HCT116 (cell line): ENCODE results near the gene RDH14. TPM values are rescaled to one million over a fixed set of nuclear protein-coding genes. Genes with fewer than 3 reads are reported as not detected.

Source experiments
- ATAC-seq: fragments of 200-7000 bp; cut with Tn5 transposase; 2 replicates; pipeline ENCODE4 v1.9.1; 2020; ENCODE audit warnings: mild to moderate bottlenecking, moderate library complexity
- BruUV-seq: library from RNA; stranded (reverse); fragments of 400-500 nt; replicated peaks from 2 replicates; lab custom pipeline; 2021; lab: Mats Ljungman, UMichigan
- CTCF ChIA-PET: fragments of 300-600 bp; sonication (Branson Sonifier 250); formaldehyde crosslinking; loops from one replicate; lab custom pipeline; 2021; ENCODE audit warnings: antibody characterized with exemption; lab: Charles Lee
- POLR2A ChIA-PET: fragments of 300-600, 350-600 bp; sonication (Branson Sonifier 250); formaldehyde crosslinking; loops from one replicate; lab custom pipeline; 2021; ENCODE audit warnings: antibody characterized with exemption; lab: Charles Lee
- RAD21 ChIA-PET, 2 experiments: fragments of 300-600 bp; sonication (Branson Sonifier 250); formaldehyde crosslinking; loops; one replicate each; lab custom pipeline; 2023; ENCODE audit warnings: low total read pairs in 2 of 2; ENCODE audit not compliant: uncharacterized antibody in 2 of 2, unreplicated experiment in 2 of 2, low non-redundant PET in 1 of 2; lab: Charles Lee
- DNase-seq: peaks from one replicate; pipeline ENCODE4 v3.0.0-alpha.2; 2010; ENCODE audit warnings: low read depth, low spot score
- H2AFZ ChIP-seq: fragments of 200-600 bp; shearing (Covaris generic), sonication (generic); 2 replicates; pipeline ENCODE4 v1.6.1; 2017; ENCODE audit warnings: low read depth, mixed run types, mixed read lengths, antibody characterized with exemption, low read length; ENCODE audit not compliant: poor library complexity, severe bottlenecking
- H3K27ac ChIP-seq: 2 replicates; pipeline ENCODE4 v1.5.1; 2012; ENCODE audit warnings: low read depth, low read length
- H3K27me3 ChIP-seq: fragments of 200-600 bp; sonication (generic); 2 replicates; pipeline ENCODE4 v1.6.1; 2016; ENCODE audit warnings: mixed run types, low read length, mixed read lengths; ENCODE audit not compliant: insufficient read depth
- H3K36me3 ChIP-seq, 2 experiments: fragments of 200-500 bp in 1 of 2; fragments of 200-600 bp in 1 of 2; sonication (Bioruptor generic) in 1 of 2; sonication (generic) in 1 of 2; 2 replicates each; pipeline versions ENCODE4 v1.5.1 to v1.6.1; 2014 to 2016; ENCODE audit warnings: low read length in 2 of 2, inconsistent platforms in 1 of 2, mixed read lengths in 1 of 2, mixed run types in 1 of 2; ENCODE audit not compliant: insufficient read depth in 2 of 2, control insufficient read depth in 1 of 2
- H3K4me1 ChIP-seq, 2 experiments: fragments of 200-600 bp in 1 of 2; sonication (generic) in 1 of 2; 2 replicates each; pipeline versions ENCODE4 v1.5.1 to v1.6.1; 2012 to 2017; ENCODE audit warnings: low read length in 2 of 2, inconsistent platforms in 1 of 2, mild to moderate bottlenecking in 1 of 2, mixed read lengths in 1 of 2, mixed run types in 1 of 2, moderate library complexity in 1 of 2; ENCODE audit not compliant: insufficient read depth in 2 of 2, control insufficient read depth in 1 of 2
- H3K4me2 ChIP-seq: fragments of 200-600 bp; sonication (generic); 2 replicates; pipeline ENCODE4 v1.6.1; 2017; ENCODE audit warnings: mixed run types, low read length, mixed read lengths
- H3K4me3 ChIP-seq, 2 experiments: fragments of 200-600 bp in 1 of 2; sonication (generic) in 1 of 2; replicated peaks in 1 of 2; 2 replicates each; pipeline ENCODE4 v1.5.1; 2011 to 2016; ENCODE audit warnings: low read length in 2 of 2, control low read depth in 1 of 2, low read depth in 1 of 2, mild to moderate bottlenecking in 1 of 2, mixed read lengths in 1 of 2, mixed run types in 1 of 2
- H3K79me2 ChIP-seq: fragments of 200-600 bp; sonication (generic); 2 replicates; pipeline ENCODE4 v1.6.1; 2017; ENCODE audit warnings: mild to moderate bottlenecking, mixed run types, low read length, moderate library complexity, mixed read lengths; ENCODE audit not compliant: insufficient read depth
- H3K9ac ChIP-seq: fragments of 200-600 bp; sonication (generic); 2 replicates; pipeline ENCODE4 v1.6.1; 2016; ENCODE audit warnings: low read length, mixed read lengths
- H3K9me2 ChIP-seq: fragments of 200-600 bp; sonication (generic), shearing (Covaris generic); 2 replicates; pipeline ENCODE4 v1.6.1; 2017; ENCODE audit warnings: mixed run types, mild to moderate bottlenecking, moderate library complexity; ENCODE audit not compliant: insufficient read depth
- H3K9me3 ChIP-seq, 2 experiments: fragments of 200-500 bp in 1 of 2; fragments of 200-600 bp in 1 of 2; sonication (Bioruptor generic) in 1 of 2; sonication (generic) in 1 of 2; 2 replicates each; pipeline ENCODE4 v1.6.1; 2014 to 2017; ENCODE audit warnings: low read length in 2 of 2, mixed read lengths in 2 of 2, inconsistent platforms in 1 of 2, low read depth in 1 of 2, mild to moderate bottlenecking in 1 of 2, mixed run types in 1 of 2, moderate library complexity in 1 of 2; ENCODE audit not compliant: control insufficient read depth in 1 of 2, insufficient read depth in 1 of 2
- H4K20me1 ChIP-seq: fragments of 200-600 bp; sonication (generic), shearing (Covaris generic); 2 replicates; pipeline ENCODE4 v1.6.1; 2017; ENCODE audit warnings: mixed run types, mild to moderate bottlenecking, moderate library complexity; ENCODE audit not compliant: insufficient read depth
- CBX3 ChIP-seq: IDR thresholded peaks from 2 replicates; pipeline ENCODE4 v1.6.1; 2012; ENCODE audit warnings: low read depth
- CEBPB ChIP-seq: IDR thresholded peaks from 2 replicates; pipeline ENCODE4 v1.6.1; 2012; ENCODE audit warnings: low read depth
- EGR1 ChIP-seq: IDR thresholded peaks from 2 replicates; pipeline ENCODE4 v1.6.1; 2012; ENCODE audit warnings: low read depth
- ELF1 ChIP-seq: IDR thresholded peaks from 2 replicates; pipeline ENCODE4 v1.6.1; 2012; ENCODE audit warnings: low read depth, borderline replicate concordance
- EZH2 ChIP-seq: fragments of 200-600 bp; sonication (generic); IDR thresholded peaks from 2 replicates; pipeline ENCODE4 v1.6.1; 2017; ENCODE audit warnings: antibody characterized with exemption, mixed run types
- POLR2AphosphoS5 ChIP-seq: IDR thresholded peaks from 2 replicates; pipeline ENCODE4 v1.6.1; 2011; ENCODE audit warnings: mild to moderate bottlenecking, low read depth, low read length, moderate library complexity
- SP1 ChIP-seq: IDR thresholded peaks from 2 replicates; pipeline ENCODE4 v1.6.1; 2012; ENCODE audit warnings: low read depth
- TCF7L2 ChIP-seq: IDR thresholded peaks from 2 replicates; pipeline ENCODE4 v1.7.0; 2011; ENCODE audit warnings: borderline replicate concordance, inconsistent platforms; ENCODE audit not compliant: insufficient read depth, insufficient read length; ENCODE audit errors: extremely low read depth
- intact Hi-C: fragments of 100-400 bp; cut with micrococcal nuclease; formaldehyde crosslinking; loops from 2 replicates; pipeline ENCODE4 v1.10.0; 2022
- total RNA-seq: library from RNA; stranded (reverse); gene quantifications from one replicate; pipeline ENCODE4 v1.2.1, GENCODE V29; 2021; ENCODE audit not compliant: unreplicated experiment
- TF ChIP-seq, protein P1 (sequence below): IDR thresholded peaks from 2 replicates; pipeline ENCODE4 v1.6.1; 2011; ENCODE audit warnings: mild to moderate bottlenecking, low read length, moderate library complexity; ENCODE audit not compliant: insufficient replicate concordance; ENCODE audit errors: extremely low read depth
- TF ChIP-seq, protein P2 (sequence below): IDR thresholded peaks from 2 replicates; pipeline ENCODE4 v1.6.1; 2012; ENCODE audit warnings: low read depth
- TF ChIP-seq, protein P3 (sequence below): IDR thresholded peaks from 2 replicates; pipeline ENCODE4 v1.6.1; 2012

The RDH14 gene
- total RNA-seq, 1 experiment from 2014 or later: 15.5 TPM

DNA sequence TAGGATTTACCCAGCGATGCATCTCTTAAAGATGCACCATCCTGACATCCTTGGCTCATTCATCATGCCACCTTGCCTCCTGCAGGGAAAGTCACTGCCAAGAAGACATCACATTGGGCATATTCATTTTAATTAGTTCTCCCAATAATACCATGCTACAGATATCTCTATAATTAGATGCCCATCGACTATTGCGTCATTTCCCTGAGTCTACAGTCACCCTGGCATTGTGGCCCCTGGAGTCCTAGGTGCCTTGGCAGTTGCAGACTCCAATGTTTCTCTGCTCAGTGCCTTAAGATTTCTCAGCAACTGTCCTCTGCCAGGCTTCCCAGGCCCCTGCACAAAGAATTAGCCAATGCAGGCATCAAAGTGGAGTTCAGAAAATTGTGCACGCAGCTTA, 32.6 kb downstream of the RDH14 start (continued):
- TF ChIP-seq, protein P1, sequence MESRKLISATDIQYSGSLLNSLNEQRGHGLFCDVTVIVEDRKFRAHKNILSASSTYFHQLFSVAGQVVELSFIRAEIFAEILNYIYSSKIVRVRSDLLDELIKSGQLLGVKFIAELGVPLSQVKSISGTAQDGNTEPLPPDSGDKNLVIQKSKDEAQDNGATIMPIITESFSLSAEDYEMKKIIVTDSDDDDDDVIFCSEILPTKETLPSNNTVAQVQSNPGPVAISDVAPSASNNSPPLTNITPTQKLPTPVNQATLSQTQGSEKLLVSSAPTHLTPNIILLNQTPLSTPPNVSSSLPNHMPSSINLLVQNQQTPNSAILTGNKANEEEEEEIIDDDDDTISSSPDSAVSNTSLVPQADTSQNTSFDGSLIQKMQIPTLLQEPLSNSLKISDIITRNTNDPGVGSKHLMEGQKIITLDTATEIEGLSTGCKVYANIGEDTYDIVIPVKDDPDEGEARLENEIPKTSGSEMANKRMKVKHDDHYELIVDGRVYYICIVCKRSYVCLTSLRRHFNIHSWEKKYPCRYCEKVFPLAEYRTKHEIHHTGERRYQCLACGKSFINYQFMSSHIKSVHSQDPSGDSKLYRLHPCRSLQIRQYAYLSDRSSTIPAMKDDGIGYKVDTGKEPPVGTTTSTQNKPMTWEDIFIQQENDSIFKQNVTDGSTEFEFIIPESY: no peak
- TF ChIP-seq, protein P2, sequence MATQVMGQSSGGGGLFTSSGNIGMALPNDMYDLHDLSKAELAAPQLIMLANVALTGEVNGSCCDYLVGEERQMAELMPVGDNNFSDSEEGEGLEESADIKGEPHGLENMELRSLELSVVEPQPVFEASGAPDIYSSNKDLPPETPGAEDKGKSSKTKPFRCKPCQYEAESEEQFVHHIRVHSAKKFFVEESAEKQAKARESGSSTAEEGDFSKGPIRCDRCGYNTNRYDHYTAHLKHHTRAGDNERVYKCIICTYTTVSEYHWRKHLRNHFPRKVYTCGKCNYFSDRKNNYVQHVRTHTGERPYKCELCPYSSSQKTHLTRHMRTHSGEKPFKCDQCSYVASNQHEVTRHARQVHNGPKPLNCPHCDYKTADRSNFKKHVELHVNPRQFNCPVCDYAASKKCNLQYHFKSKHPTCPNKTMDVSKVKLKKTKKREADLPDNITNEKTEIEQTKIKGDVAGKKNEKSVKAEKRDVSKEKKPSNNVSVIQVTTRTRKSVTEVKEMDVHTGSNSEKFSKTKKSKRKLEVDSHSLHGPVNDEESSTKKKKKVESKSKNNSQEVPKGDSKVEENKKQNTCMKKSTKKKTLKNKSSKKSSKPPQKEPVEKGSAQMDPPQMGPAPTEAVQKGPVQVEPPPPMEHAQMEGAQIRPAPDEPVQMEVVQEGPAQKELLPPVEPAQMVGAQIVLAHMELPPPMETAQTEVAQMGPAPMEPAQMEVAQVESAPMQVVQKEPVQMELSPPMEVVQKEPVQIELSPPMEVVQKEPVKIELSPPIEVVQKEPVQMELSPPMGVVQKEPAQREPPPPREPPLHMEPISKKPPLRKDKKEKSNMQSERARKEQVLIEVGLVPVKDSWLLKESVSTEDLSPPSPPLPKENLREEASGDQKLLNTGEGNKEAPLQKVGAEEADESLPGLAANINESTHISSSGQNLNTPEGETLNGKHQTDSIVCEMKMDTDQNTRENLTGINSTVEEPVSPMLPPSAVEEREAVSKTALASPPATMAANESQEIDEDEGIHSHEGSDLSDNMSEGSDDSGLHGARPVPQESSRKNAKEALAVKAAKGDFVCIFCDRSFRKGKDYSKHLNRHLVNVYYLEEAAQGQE: no peak

DNA sequence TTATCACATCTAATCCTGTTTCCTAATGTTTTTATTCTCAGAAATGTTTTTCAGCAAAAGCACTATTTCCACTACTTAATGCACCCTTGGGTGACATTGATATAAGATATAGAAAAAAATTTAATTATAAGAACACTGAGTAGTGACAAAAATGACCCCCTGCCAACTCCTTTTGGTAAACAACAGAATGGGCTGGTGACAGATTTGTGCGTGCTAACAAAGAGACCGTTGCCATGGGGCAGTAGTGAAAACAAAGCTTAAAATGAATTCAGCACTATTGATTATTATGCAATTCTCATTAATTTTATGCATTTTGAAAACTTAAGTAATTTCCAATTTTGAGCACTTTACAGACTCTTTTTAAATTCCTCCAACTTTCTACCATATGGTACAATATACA, 33.1 kb downstream of the RDH14 start:
- no peak overlapping the region for H3K4me3 ChIP-seq
- CTCF ChIA-PET: no interaction called here
- intact Hi-C loops: no loop called here

More for the DNA sequence above, 33.1 kb downstream of the RDH14 start:
- RAD21 ChIA-PET: no interaction called here
- no peaks in the 10 kb centered on the region for H3K4me1 ChIP-seq
- H2AFZ ChIP-seq: no peak overlapping the region
- H3K36me3 ChIP-seq: no peaks in the 10 kb centered on the region
- no peaks in the 10 kb centered on the region for H4K20me1 ChIP-seq
- POLR2A ChIA-PET: no interaction called here
- H3K79me2 ChIP-seq: no peaks in the 10 kb centered on the region
- DNase-seq (no peak), ATAC-seq (no peak)
- H3K4me2 ChIP-seq: no peak overlapping the region
- no peak for TF ChIP-seq EGR1
- no peak for TF ChIP-seq POLR2AphosphoS5
- TF ChIP-seq SP1: no peak
- no peak for TF ChIP-seq CBX3
- no peak for TF ChIP-seq CEBPB
- no peak for TF ChIP-seq TCF7L2
- TF ChIP-seq, protein P3, sequence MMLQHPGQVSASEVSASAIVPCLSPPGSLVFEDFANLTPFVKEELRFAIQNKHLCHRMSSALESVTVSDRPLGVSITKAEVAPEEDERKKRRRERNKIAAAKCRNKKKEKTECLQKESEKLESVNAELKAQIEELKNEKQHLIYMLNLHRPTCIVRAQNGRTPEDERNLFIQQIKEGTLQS: no peak
- no peak for TF ChIP-seq ELF1
- TF ChIP-seq EZH2: no peak
- TF ChIP-seq, protein P2: no peak
- no peaks in the 10 kb centered on the region for H3K9me3 ChIP-seq
- no TSS peak for BruUV-seq
- no peaks in the 10 kb centered on the region for H3K9me2 ChIP-seq
- H3K27ac ChIP-seq: no peak overlapping the region
- no peaks in the 10 kb centered on the region for H3K27me3 ChIP-seq
- H3K9ac ChIP-seq: no peak overlapping the region
